ENCODE results near the gene HSP90AA1.
"Not testable (repeated sequence)": the region's sequence is repeated elsewhere in the genome, so short reads cannot be mapped to it uniquely, and the experiment has no call there.

Gene HSP90AA1

GRCh38 chr14:102077382-102077709 is 9.5 kb downstream of the HSP90AA1 start:
- FAIRE-seq = no peak
- DNase-seq (ENCODE audit: extremely low spot score, insufficient read length, low read depth) = no peak

- no peak for FAIRE-seq
- DNase-seq (ENCODE audit: extremely low spot score, insufficient read length, low read depth) = no peak
These were observed 11.7 kb downstream of the HSP90AA1 start for GRCh38 chr14:102075155-102075554.

GRCh38 chr14:102074415-102074964 is 12.4 kb downstream of the HSP90AA1 start:
- FAIRE-seq (no peak), DNase-seq (ENCODE audit: extremely low spot score, insufficient read length, low read depth) (no peak)

GRCh38 chr14:102071283-102071998 is 15.4 kb downstream of the HSP90AA1 start:
- no peak for DNase-seq (ENCODE audit: extremely low spot score, insufficient read length, low read depth)
- FAIRE-seq = no peak

- FAIRE-seq (no peak), DNase-seq (ENCODE audit: extremely low spot score, insufficient read length, low read depth) (no peak)
These were observed 20.8 kb downstream of the HSP90AA1 start for GRCh38 chr14:102066041-102066451.

- FAIRE-seq; DNase-seq (ENCODE audit: extremely low spot score, insufficient read length, low read depth): not testable (repeated sequence)
These were observed 22.3 kb downstream of the HSP90AA1 start for GRCh38 chr14:102064590-102064989.

- FAIRE-seq (no peak), DNase-seq (ENCODE audit: extremely low spot score, insufficient read length, low read depth) (no peak)
These were observed 22.9 kb downstream of the HSP90AA1 start for GRCh38 chr14:102063808-102064429.

- FAIRE-seq (peak; percentile 63), DNase-seq (ENCODE audit: extremely low spot score, insufficient read length, low read depth) (peak; percentile 37)
These were observed 23.6 kb downstream of the HSP90AA1 start for GRCh38 chr14:102063109-102063807.

GRCh38 chr14:102058961-102059360 is 27.9 kb downstream of the HSP90AA1 start:
- FAIRE-seq (no peak), DNase-seq (ENCODE audit: extremely low spot score, insufficient read length, low read depth) (no peak)

- DNase-seq (ENCODE audit: extremely low spot score, insufficient read length, low read depth) (no peak), FAIRE-seq (no peak)
These were observed 28.7 kb downstream of the HSP90AA1 start for GRCh38 chr14:102058146-102058545.

GRCh38 chr14:102057480-102058114 is 29.2 kb downstream of the HSP90AA1 start:
- DNase-seq (ENCODE audit: extremely low spot score, insufficient read length, low read depth) (no peak), FAIRE-seq (no peak)

GRCh38 chr14:102056694-102057442 is 30.0 kb downstream of the HSP90AA1 start:
- no peak for FAIRE-seq
- no peak for DNase-seq (ENCODE audit: extremely low spot score, insufficient read length, low read depth)

GRCh38 chr14:102055181-102055901 is 31.5 kb downstream of the HSP90AA1 start:
- DNase-seq (ENCODE audit: extremely low spot score, insufficient read length, low read depth) = no peak
- no peak for FAIRE-seq

GRCh38 chr14:102052522-102052921 is 34.3 kb downstream of the HSP90AA1 start:
- no peak for FAIRE-seq
- DNase-seq (ENCODE audit: extremely low spot score, insufficient read length, low read depth) = no peak

- FAIRE-seq = no peak
These were observed 36.2 kb downstream of the HSP90AA1 start for GRCh38 chr14:102050625-102051024.

GRCh38 chr14:102050026-102050405 is 36.8 kb downstream of the HSP90AA1 start:
- no peak for DNase-seq (ENCODE audit: extremely low spot score, insufficient read length, low read depth)
- FAIRE-seq = no peak

More at GRCh38 chr14:102050625-102051024, 36.2 kb downstream of the HSP90AA1 start:
- no peak for DNase-seq (ENCODE audit: extremely low spot score, insufficient read length, low read depth)

GRCh38 chr14:102049258-102050025 is 37.4 kb downstream of the HSP90AA1 start:
- DNase-seq (ENCODE audit: extremely low spot score, insufficient read length, low read depth) (no peak), FAIRE-seq (no peak)

- DNase-seq (ENCODE audit: extremely low spot score, insufficient read length, low read depth) (no peak), FAIRE-seq (no peak)
These were observed 38.9 kb downstream of the HSP90AA1 start for GRCh38 chr14:102047808-102048540.
